Keratinocyte (primary cell): ENCODE data around the gene GNG3. TPM values are rescaled to one million over a fixed set of nuclear protein-coding genes. Genes with fewer than 3 reads are reported as not detected.
A peak's percentile ranks its signal among the peaks of the same experiment; 100 is the strongest.

Source experiments
- DNase-seq: peaks from one replicate; pipeline ENCODE4 v3.0.0-alpha.2; 2011; ENCODE audit warnings: low read depth, missing footprints, low spot score
- FAIRE-seq: peaks from 2 replicates; lab custom pipeline; 2011; peaks lifted over from hg19 to GRCh38; lab: Jason Lieb, UNC
- H2AFZ ChIP-seq: 2 replicates; pipeline ENCODE4 v1.6.0; 2012; ENCODE audit warnings: low read length, control low read depth, inconsistent platforms; ENCODE audit not compliant: control insufficient read depth
- H3K27ac ChIP-seq: 2 replicates; pipeline ENCODE4 v1.5.1; 2011; ENCODE audit warnings: low read length; ENCODE audit not compliant: control insufficient read depth, insufficient read depth
- H3K27me3 ChIP-seq: 3 replicates; pipeline ENCODE4 v1.6.0; 2011; ENCODE audit warnings: low read length; ENCODE audit not compliant: control insufficient read depth, insufficient read depth; ENCODE audit errors: extremely low read depth
- H3K36me3 ChIP-seq, 2 experiments: 2 replicates in 1 of 2; 3 replicates in 1 of 2; pipeline ENCODE4 v1.5.1; 2011; ENCODE audit warnings: low read length in 2 of 2, mild to moderate bottlenecking in 1 of 2; ENCODE audit not compliant: control insufficient read depth in 2 of 2, insufficient read depth in 2 of 2; ENCODE audit errors: extremely low read depth in 1 of 2
- H3K4me1 ChIP-seq: 3 replicates; pipeline ENCODE4 v1.5.1; 2011; ENCODE audit warnings: low read length; ENCODE audit not compliant: control insufficient read depth, insufficient read depth; ENCODE audit errors: extremely low read depth
- H3K4me2 ChIP-seq: 3 replicates; pipeline ENCODE4 v1.6.0; 2011; ENCODE audit warnings: low read depth, low read length; ENCODE audit not compliant: control insufficient read depth, insufficient read depth; ENCODE audit errors: extremely low read depth
- H3K4me3 ChIP-seq, 3 experiments: fragments of 200-600 bp in 1 of 3; sonication (generic) in 1 of 3; 2 replicates in 2 of 3; 3 replicates in 1 of 3; pipeline ENCODE4 v1.5.1; 2011 to 2016; ENCODE audit warnings: low read length in 3 of 3, mild to moderate bottlenecking in 3 of 3, control low read depth in 2 of 3, inconsistent platforms in 1 of 3, low read depth in 1 of 3, mixed read lengths in 1 of 3, mixed run types in 1 of 3, moderate library complexity in 1 of 3; ENCODE audit not compliant: control insufficient read depth in 2 of 3, insufficient read depth in 2 of 3; ENCODE audit errors: extremely low read depth in 1 of 3
- H3K79me2 ChIP-seq: 2 replicates; pipeline ENCODE4 v1.6.0; 2012; ENCODE audit warnings: low read length; ENCODE audit not compliant: control insufficient read depth, insufficient read depth
- H3K9ac ChIP-seq: 3 replicates; pipeline ENCODE4 v1.6.0; 2011; ENCODE audit warnings: low read length; ENCODE audit not compliant: control insufficient read depth, insufficient read depth; ENCODE audit errors: extremely low read depth
- H3K9me1 ChIP-seq: 3 replicates; pipeline ENCODE4 v1.6.0; 2011; ENCODE audit warnings: low read length; ENCODE audit not compliant: control insufficient read depth, insufficient read depth; ENCODE audit errors: extremely low read depth
- H3K9me3 ChIP-seq: 2 replicates; pipeline ENCODE4 v1.5.1; 2012; ENCODE audit warnings: low read depth, low read length; ENCODE audit not compliant: control insufficient read depth
- H4K20me1 ChIP-seq: 3 replicates; pipeline ENCODE4 v1.6.0; 2011; ENCODE audit warnings: low read length; ENCODE audit not compliant: control insufficient read depth, insufficient read depth; ENCODE audit errors: extremely low read depth
- CTCF ChIP-seq, 3 experiments: IDR thresholded peaks in 1 of 3; conservative IDR thresholded peaks in 1 of 3; optimal IDR thresholded peaks in 1 of 3; 2 replicates in 2 of 3; 3 replicates in 1 of 3; pipeline versions ENCODE3 to v1.5.1; 2011; ENCODE audit warnings: low read length in 3 of 3, mild to moderate bottlenecking in 3 of 3, moderate library complexity in 2 of 3, control low read depth in 1 of 3, inconsistent platforms in 1 of 3; ENCODE audit not compliant: insufficient read depth in 2 of 3; ENCODE audit errors: extremely low read depth in 1 of 3
- EZH2 ChIP-seq: IDR thresholded peaks from one replicate; pipeline ENCODE4 v1.6.1; 2012; ENCODE audit warnings: inconsistent platforms, mild to moderate bottlenecking, low read length, moderate library complexity
- dilution Hi-C: fragments of 300-500 bp; cut with MboI; formaldehyde crosslinking; loops from one replicate; pipeline ENCODE4 v1.7.0; 2020; ENCODE audit warnings: low sequenced_read_pairs; ENCODE audit not compliant: extremely low pct_ligation_motif_present
- polyA minus RNA-seq, 3 experiments: library from RNA; depleted of rRNA, polyadenylated mRNA; stranded (reverse); fragments of >200 nt; gene quantifications; 1 replicate in 1 of 3; 2 replicates in 1 of 3; 3 replicates in 1 of 3; pipeline ENCODE4 v1.2.3, GENCODE V29; 2011
- polyA plus RNA-seq, 5 experiments: library from polyadenylated mRNA; depleted of rRNA in 3 of 5; stranded (reverse) in 3 of 5; stranded (forward) in 1 of 5; unstranded in 1 of 5; fragments of >200 nt; gene quantifications; 1 replicate in 1 of 5; 2 replicates in 3 of 5; 3 replicates in 1 of 5; pipeline versions ENCODE4 v1.2.1 to v1.2.3, GENCODE V29; 2011 to 2012; ENCODE audit warnings: missing spikeins in 2 of 5, low read depth in 1 of 5, low replicate concordance in 1 of 5

GNG3 gene
- polyA plus RNA-seq (not detected in 3 replicates), polyA minus RNA-seq (not detected in 3 replicates)
- polyA plus RNA-seq (2011; ENCODE audit: low read depth) = not detected
- not detected in 2 replicates for polyA plus RNA-seq (2011; cell fraction: cytosol; rRNA removed)
- polyA plus RNA-seq (2011; cell fraction: nucleus; rRNA removed) = not detected in 2 replicates
- polyA plus RNA-seq (2012; ENCODE audit: low replicate concordance) = not detected in 2 replicates
- polyA minus RNA-seq (2011; cell fraction: cytosol; rRNA and poly(A)+ RNA removed) = not detected
- polyA minus RNA-seq (2011; cell fraction: nucleus; rRNA and poly(A)+ RNA removed) = not detected in 2 replicates

DNA sequence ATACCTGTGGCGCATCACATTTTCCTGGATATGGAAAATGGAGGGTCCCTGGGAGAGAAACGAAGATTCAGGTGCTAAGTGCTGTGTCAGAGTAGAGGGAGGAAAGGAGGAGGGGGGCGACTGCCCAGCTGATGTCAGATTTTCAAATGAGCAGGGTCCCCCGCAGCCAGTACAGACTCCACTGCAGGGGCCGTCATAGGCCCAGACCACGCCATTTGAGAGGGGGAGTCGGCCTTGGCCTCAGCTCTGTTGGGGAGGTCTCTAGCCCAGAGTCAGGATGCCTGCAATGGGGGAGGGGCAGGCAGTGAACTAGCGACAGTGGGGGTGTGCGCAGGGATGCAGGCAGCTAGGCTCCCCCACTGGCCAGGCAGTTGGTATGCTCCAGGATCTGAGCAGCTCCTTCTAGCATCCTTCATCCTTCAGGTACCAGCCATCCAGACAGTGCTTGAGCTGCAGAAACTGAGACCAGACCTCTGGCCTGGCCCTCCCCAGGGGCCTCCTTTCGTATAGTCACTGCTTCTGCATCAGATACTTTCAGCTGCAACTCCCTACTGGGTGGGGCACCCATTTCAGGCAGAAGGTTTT, at the start of gene GNG3, which contains the start of gene BSCL2:
Gene GNG3, plus strand, starts transcription at position 400 of the 585 bp plus-strand sequence. CDS start 620 bp downstream, outside the sequence.
Gene BSCL2, minus strand, starts transcription at position 148 of the 585 bp plus-strand sequence. CDS start 229 bp downstream, outside the sequence.
- Histone ChIP-seq H3K4me2 (peak within 1 kb of the TSS; percentile 99), H3K79me2 (no peaks in the 10 kb centered on the region), H3K27me3 (no peaks in the 10 kb centered on the region), H3K4me1 (peaks cover 36% of the 10 kb centered on the region), H3K9me1 (no peaks in the 10 kb centered on the region), H3K9me3 (no peaks in the 10 kb centered on the region), H4K20me1 (no peaks in the 10 kb centered on the region), H3K27ac (peak within 1 kb of the TSS; percentile 93), H3K9ac (peak within 1 kb of the TSS; percentile 88), H2AFZ (peak within 1 kb of the TSS; percentile 77), H3K36me3 (peaks cover 4 to 13% of the 10 kb centered on the region in 2 experiments), H3K4me3 (peak within 1 kb of the TSS; percentile 31 to 59 (median 53))
- no peak for DNase-seq
- no peak for TF ChIP-seq CTCF (optimal IDR thresholded peaks at IDR 0.05 in 1 of 3, IDR thresholded peaks at IDR 0.05 in 1 of 3, conservative IDR thresholded peaks at IDR 0.05 in 1 of 3; ENCODE audit: extremely low read depth in 1 of 3, insufficient read depth in 2 of 3, low read length in 3 of 3)
- no peak for TF ChIP-seq EZH2
- no peak for FAIRE-seq
- dilution Hi-C loops = no loop called here

DNA sequence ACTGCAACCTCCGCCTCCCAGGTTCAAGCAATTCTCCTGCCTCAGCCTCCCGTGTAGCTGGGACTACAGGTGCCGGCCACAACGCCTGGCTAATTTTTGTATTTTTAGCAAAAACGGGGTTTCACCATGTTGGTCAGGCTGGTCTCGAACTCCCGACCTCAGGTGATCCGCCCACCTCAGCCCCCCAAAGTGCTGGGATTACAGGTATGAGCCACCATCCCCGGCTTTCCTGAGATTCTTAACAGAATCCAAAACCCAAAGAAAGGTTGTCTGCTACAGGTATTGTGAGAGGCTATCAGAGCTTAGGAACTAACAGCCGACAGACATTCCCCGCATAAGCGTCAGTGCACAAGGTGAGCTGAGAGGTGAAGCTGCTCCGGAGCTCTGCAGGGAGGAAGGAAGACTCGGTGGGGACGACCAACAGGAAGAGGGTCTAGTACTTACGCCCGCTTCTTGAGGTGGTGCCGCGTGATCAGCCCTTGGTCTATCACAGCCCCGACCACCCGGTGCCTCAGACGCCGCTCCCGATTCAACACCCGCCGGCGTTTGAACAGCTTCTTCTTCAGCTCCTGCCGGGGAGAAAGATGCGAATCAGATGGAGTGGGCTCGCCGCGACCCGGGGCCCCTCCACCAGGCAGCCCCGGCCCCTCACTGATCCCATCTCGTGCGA, 42.9 kb upstream of the GNG3 start:
- FAIRE-seq (no peak), DNase-seq (no peak)
- dilution Hi-C loops = no loop called here
- Histone ChIP-seq H3K36me3 (peaks cover 22 to 32% of the 10 kb centered on the region in 2 experiments), H3K9me3 (no peaks in the 10 kb centered on the region), H3K4me2 (peak overlapping the region; percentile 76), H3K9ac (peak overlapping the region; percentile 95), H3K27ac (peak overlapping the region; percentile 86), H3K4me3 (peak overlapping the region; percentile 93 to 97 (median 95)), H3K4me1 (peaks cover 18% of the 10 kb centered on the region), H3K27me3 (no peaks in the 10 kb centered on the region), H3K79me2 (peaks cover 39% of the 10 kb centered on the region), H3K9me1 (no peaks in the 10 kb centered on the region), H4K20me1 (peaks cover 4% of the 10 kb centered on the region), H2AFZ (peak overlapping the region; percentile 66)
- no peak for TF ChIP-seq EZH2
- no peak for TF ChIP-seq CTCF (optimal IDR thresholded peaks at IDR 0.05 in 1 of 3, IDR thresholded peaks at IDR 0.05 in 1 of 3, conservative IDR thresholded peaks at IDR 0.05 in 1 of 3; ENCODE audit: extremely low read depth in 1 of 3, insufficient read depth in 2 of 3, low read length in 3 of 3)
